ENCODE measurements around the gene KL. TPM values are rescaled to one million over a fixed set of nuclear protein-coding genes. Genes with fewer than 3 reads are reported as not detected.

Gene KL
- total RNA-seq, 1 experiment from 2014 or later: 1.5 TPM

GRCh38 chr13:32987462-32987861 lies 28.8 kb upstream of the KL start:
- no peak overlapping the region for H3K27ac ChIP-seq (ENCODE audit: low read depth, low read length, poor library complexity, severe bottlenecking)
- TF ChIP-seq EZH2 (IDR thresholded peaks at IDR 0.05; ENCODE audit: borderline replicate concordance, low read depth, low read length, poor library complexity, severe bottlenecking) (no peak), CTCF (conservative IDR thresholded peaks at IDR 0.05; ENCODE audit: low read depth, low read length) (no peak)
- H3K4me1 ChIP-seq (ENCODE audit: insufficient read depth, low read length, poor library complexity, severe bottlenecking): no peaks in the 10 kb centered on the region
- no TSS peak for BruUV-seq (replicated peaks)
- no peaks in the 10 kb centered on the region for H3K27me3 ChIP-seq (replicated peaks; ENCODE audit: insufficient read depth, low read depth, low read length, poor library complexity)
- H3K36me3 ChIP-seq (ENCODE audit: insufficient read depth, low read length, poor library complexity, severe bottlenecking): no peaks in the 10 kb centered on the region
- intact Hi-C loops (cut with micrococcal nuclease; ENCODE audit: unreplicated experiment): no loop called here
- DNase-seq (ENCODE audit: low spot score): no peak
- POLR2A ChIA-PET (ENCODE audit: low non-redundant PET): no interaction called here
- CTCF ChIA-PET: no interaction called here
- H3K9me3 ChIP-seq (ENCODE audit: low read depth, low read length, poor library complexity, severe bottlenecking): no peaks in the 10 kb centered on the region
- no peak overlapping the region for H3K4me3 ChIP-seq (ENCODE audit: low read depth, low read length, poor library complexity, severe bottlenecking)

- CTCF ChIA-PET: no interaction called here
- H3K9me3 ChIP-seq (ENCODE audit: low read depth, low read length, poor library complexity, severe bottlenecking): no peaks in the 10 kb centered on the region
- intact Hi-C loops (cut with micrococcal nuclease; ENCODE audit: unreplicated experiment): no loop called here
- no peak for DNase-seq (ENCODE audit: low spot score)
- no peak overlapping the region for H3K27ac ChIP-seq (ENCODE audit: low read depth, low read length, poor library complexity, severe bottlenecking)
- no peak overlapping the region for H3K4me3 ChIP-seq (ENCODE audit: low read depth, low read length, poor library complexity, severe bottlenecking)
- H3K27me3 ChIP-seq (replicated peaks; ENCODE audit: insufficient read depth, low read depth, low read length, poor library complexity): no peaks in the 10 kb centered on the region
- no TSS peak for BruUV-seq (replicated peaks)
- TF ChIP-seq CTCF (conservative IDR thresholded peaks at IDR 0.05; ENCODE audit: low read depth, low read length): no peak
- TF ChIP-seq EZH2 (IDR thresholded peaks at IDR 0.05; ENCODE audit: borderline replicate concordance, low read depth, low read length, poor library complexity, severe bottlenecking): no peak
- POLR2A ChIA-PET (ENCODE audit: low non-redundant PET): no interaction called here
- H3K4me1 ChIP-seq (ENCODE audit: insufficient read depth, low read length, poor library complexity, severe bottlenecking): no peaks in the 10 kb centered on the region
- H3K36me3 ChIP-seq (ENCODE audit: insufficient read depth, low read length, poor library complexity, severe bottlenecking): no peaks in the 10 kb centered on the region
Observed at GRCh38 chr13:32988608-32989289, 27.5 kb upstream of the KL start.

GRCh38 chr13:32989290-32989667 lies 26.9 kb upstream of the KL start:
- BruUV-seq (replicated peaks): no TSS peak
- no peak overlapping the region for H3K4me3 ChIP-seq (ENCODE audit: low read depth, low read length, poor library complexity, severe bottlenecking)
- ChIA-PET POLR2A (ENCODE audit: low non-redundant PET) (no interaction called here), CTCF (no interaction called here)
- no peaks in the 10 kb centered on the region for H3K4me1 ChIP-seq (ENCODE audit: insufficient read depth, low read length, poor library complexity, severe bottlenecking)
- no peaks in the 10 kb centered on the region for H3K36me3 ChIP-seq (ENCODE audit: insufficient read depth, low read length, poor library complexity, severe bottlenecking)
- H3K27ac ChIP-seq (ENCODE audit: low read depth, low read length, poor library complexity, severe bottlenecking): no peak overlapping the region
- H3K27me3 ChIP-seq (replicated peaks; ENCODE audit: insufficient read depth, low read depth, low read length, poor library complexity): no peaks in the 10 kb centered on the region
- H3K9me3 ChIP-seq (ENCODE audit: low read depth, low read length, poor library complexity, severe bottlenecking): no peaks in the 10 kb centered on the region
- intact Hi-C loops (cut with micrococcal nuclease; ENCODE audit: unreplicated experiment): no loop called here
- no peak for DNase-seq (ENCODE audit: low spot score)
- no peak for TF ChIP-seq EZH2 (IDR thresholded peaks at IDR 0.05; ENCODE audit: borderline replicate concordance, low read depth, low read length, poor library complexity, severe bottlenecking)
- no peak for TF ChIP-seq CTCF (conservative IDR thresholded peaks at IDR 0.05; ENCODE audit: low read depth, low read length)

Measured in A673 (cell line).